Measurements from ENCODE around the gene BTG1.

Gene BTG1, protein sequence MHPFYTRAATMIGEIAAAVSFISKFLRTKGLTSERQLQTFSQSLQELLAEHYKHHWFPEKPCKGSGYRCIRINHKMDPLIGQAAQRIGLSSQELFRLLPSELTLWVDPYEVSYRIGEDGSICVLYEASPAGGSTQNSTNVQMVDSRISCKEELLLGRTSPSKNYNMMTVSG

GRCh38 chr12:92145731-92146496 is at the start of gene BTG1:
TSS of gene BTG1 (minus strand) at chr12:92145846. CDS start at chr12:92145535, 311 bp downstream.
- peak; percentile 94 for DNase-seq (ENCODE audit: low read depth, low spot score)

DNA sequence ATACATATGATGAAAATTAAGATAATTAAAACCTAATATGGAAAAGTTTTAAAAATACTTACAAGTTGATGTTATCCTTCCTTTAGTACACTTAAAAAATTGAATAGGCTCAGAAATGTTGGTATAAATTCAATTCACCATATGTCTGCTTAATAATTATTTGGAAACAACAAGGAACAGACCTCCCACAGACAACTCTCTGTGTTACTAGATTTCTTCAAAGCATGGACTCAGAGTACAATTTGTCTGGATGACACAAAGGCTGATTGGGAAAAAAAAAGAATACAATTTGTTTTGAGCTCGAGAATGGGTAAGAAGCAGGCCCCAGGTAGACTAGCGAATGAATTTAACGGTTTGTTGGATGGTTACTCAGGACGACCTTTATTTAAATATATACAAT is 48.9 kb upstream of the BTG1 start:
- no peak for DNase-seq (ENCODE audit: low read depth, low spot score)

DNA sequence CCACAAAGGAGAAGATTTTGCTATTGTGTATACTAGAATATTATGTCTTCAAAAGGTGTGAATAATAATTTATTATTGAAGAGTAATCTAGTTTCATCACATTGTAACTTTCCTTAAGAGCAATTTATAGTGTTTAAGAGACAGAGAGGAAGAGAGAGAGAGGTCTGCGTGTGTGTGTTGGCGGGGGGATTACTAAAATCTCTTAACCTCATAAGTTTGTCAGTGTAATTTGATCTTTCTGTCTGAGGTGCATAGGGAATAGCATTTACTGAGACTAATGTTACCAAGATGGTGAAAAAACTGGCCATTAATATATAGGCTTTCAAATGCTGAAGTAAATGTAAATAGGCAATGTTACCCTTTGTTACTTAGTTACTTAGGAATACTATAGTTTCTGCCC is 48.2 kb upstream of the BTG1 start:
- no peak for DNase-seq (ENCODE audit: low read depth, low spot score)

DNA sequence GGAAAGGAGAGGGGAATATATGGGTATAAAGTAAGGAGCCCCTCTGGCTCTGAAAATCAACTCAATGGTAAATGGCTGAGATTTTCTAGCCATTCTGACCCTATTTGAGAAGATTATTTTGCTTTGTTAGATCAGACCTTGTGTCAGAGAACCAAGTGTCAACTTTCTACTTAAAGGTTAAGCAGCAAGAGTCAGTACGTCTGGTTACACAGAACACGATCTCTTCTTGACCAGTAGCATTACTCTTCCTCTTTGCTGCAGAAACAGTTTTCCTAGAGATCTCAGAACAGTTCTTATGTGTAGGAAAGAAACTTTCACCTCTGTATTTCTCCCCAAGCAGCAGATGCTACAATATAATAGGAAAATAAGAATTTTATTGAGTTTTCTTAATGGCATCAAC is 47.4 kb upstream of the BTG1 start:
- DNase-seq (ENCODE audit: low read depth, low spot score) = no peak

GRCh38 chr12:92192360-92192759 is 46.7 kb upstream of the BTG1 start:
- DNase-seq (ENCODE audit: low read depth, low spot score) = no peak

- DNase-seq (ENCODE audit: low read depth, low spot score) = no peak
Observed at GRCh38 chr12:92191061-92191460, 45.4 kb upstream of the BTG1 start.

DNA sequence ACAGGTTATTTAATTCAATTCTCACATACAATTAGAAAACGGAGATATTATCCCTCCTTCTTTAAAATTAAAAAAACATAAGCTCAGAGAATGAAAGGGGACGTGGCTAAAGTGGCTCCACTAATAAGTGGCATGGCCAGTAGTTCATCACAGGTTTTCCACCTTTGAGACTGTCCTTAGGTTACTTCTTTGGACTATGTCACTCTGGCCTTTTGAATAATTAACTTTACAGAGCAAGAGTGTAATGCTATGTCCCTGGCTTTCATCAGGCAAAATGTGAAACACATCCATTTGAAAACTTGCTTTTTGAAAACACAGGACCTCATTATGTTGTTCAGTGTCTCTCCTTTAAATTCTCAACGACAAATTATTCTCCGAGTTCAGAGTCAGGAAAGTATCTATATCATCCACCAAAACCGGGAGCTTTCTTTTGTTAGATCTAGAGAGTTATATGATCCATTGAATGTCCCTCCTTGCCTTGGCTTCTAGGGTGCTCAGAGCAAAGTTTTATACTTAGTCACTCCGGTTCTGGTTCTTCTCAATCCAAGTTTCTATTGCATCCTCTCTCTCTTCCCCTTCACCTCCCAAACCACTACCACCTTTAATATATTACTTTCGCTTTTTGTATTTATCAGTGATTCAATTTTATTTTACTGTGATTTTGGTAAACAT is 43.0 kb upstream of the BTG1 start:
- no peak for DNase-seq (ENCODE audit: low read depth, low spot score)

- DNase-seq (ENCODE audit: low read depth, low spot score) = no peak
Observed at GRCh38 chr12:92186038-92186470, 40.4 kb upstream of the BTG1 start.

DNA sequence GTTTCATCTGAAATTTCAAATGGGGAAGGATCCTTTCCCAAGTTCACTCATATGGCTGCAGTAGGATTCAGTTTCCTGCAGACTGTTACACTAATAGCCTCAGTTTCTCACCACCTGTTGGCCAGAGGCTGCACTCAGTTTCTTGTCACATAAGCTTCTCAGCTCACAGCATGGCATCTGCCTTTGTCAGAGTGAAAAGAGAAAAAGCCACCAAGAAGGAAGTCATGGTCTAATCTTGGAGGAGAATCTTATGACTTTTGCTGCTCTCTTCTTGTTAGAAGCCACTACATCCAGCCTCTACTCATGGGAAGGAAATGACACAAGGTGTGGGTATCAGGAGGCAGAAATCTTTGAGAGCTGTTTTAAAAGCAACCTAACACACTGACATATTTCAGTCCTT is 39.4 kb upstream of the BTG1 start:
- no peak for DNase-seq (ENCODE audit: low read depth, low spot score)

- no peak for DNase-seq (ENCODE audit: low read depth, low spot score)
Observed at GRCh38 chr12:92183575-92183974, 37.9 kb upstream of the BTG1 start.

- no peak for DNase-seq (ENCODE audit: low read depth, low spot score)
Observed at GRCh38 chr12:92178340-92178739, 32.7 kb upstream of the BTG1 start.

DNA sequence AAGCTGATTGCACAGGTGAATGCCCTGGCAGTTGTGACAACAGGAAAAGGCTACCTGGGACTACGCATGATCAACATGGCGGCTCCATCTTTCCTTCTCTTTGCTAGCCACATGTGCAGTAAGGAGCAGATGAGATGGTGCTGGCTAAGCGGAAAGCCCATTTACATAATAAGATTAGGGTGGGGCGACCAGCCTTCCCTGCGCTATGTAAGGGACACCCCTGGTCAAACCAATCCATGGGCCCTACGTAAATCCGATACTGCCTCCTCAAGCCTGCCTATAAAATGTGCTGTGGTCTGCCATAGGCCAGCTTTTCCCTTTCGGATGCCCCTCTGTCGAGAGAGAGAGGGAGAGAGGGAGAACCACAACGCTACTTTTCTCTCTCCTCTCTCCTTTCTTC is 31.0 kb upstream of the BTG1 start:
- no peak for DNase-seq (ENCODE audit: low read depth, low spot score)

DNA sequence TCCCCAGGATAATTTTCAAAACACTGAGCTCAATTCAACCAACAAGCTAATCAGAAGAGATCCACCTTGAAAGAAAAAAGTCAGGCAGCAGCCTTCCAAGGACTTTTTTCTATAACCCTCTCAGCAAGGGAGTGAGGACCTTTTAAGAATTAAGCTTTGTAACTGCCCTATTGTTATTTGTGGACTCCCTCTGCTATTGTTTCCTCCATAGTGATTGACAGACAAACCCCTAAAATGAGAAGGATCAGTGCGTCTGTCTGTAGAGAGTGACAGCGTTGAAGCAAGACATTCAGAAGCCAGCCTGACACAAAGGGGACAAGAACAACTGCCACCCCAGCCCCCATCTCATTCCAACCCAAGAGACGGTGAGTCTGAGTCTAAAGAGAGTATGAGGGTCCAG is 30.3 kb upstream of the BTG1 start:
- no peak for DNase-seq (ENCODE audit: low read depth, low spot score)

DNA sequence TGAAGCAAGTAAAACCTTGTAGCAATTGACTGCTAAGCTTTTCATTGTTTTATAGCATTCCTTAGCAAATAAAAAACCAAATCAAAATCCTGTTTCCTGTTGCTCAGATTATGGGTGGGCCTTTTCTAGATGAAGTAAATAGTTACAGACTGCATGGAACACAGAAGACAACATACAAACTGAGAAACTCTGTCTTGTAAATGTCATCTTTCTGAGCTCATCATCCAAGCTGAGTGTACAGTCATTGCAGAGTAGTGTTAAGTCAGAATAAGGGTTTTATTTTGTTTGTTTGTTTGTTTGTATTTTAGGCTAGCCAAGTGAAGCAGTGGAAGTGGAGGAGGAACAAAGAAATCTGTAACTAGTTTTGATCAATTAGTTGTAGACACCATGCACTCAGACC is 24.4 kb upstream of the BTG1 start:
- no peak for DNase-seq (ENCODE audit: low read depth, low spot score)

- no peak for DNase-seq (ENCODE audit: low read depth, low spot score)
Observed at GRCh38 chr12:92167075-92167474, 21.4 kb upstream of the BTG1 start.

DNA sequence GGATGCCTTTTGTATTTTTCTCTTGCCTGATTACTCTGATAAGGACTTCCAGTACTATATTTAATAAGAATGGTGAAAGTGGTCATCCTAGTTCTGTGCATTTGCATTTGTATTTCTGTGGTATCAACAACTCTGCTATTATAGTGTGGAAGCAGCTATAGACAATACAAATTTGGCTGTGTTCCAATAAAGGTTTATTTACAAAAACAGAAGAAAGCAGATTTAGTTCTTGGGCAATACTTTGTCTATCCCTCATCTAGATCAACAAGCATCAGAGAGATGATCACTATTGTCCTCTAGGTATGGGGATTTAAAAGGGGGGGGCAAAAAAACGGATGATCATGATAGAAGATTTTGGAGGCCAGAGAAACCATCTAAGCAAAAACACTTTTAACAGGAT is 19.1 kb upstream of the BTG1 start:
- DNase-seq (ENCODE audit: low read depth, low spot score) = no peak

- no peak for DNase-seq (ENCODE audit: low read depth, low spot score)
Observed at GRCh38 chr12:92162079-92162478, 16.4 kb upstream of the BTG1 start.

DNA sequence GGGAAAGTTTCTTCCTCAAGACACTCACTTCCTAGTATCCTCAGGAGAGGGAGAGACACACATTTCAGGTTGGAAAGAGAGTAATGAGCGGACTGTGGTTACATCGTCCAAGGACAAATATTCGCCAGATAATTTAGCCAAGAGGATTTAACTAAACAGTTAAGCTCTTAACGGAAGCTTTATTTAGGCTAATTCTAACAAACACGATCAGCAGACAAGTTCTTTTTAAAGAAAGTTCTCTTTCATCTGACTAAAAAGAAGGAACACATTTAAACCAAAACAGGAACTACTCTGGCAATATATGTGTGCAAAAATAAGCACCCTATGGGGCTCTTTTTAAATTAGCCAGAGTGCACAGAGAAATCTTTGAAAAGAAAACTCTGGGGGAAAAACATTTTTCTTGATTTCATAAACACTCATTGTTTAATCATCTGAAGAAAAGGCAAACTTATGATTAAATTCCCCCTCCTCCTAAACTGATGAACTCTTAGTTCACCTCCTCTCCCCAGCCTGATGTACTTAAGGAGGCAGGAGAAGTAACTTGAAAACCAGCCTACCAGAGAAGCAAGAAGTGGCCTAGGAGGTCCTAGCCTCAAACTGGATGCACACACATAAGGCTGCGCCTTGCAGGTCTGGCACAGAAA is 13.3 kb upstream of the BTG1 start:
- DNase-seq (ENCODE audit: low read depth, low spot score) = no peak

DNA sequence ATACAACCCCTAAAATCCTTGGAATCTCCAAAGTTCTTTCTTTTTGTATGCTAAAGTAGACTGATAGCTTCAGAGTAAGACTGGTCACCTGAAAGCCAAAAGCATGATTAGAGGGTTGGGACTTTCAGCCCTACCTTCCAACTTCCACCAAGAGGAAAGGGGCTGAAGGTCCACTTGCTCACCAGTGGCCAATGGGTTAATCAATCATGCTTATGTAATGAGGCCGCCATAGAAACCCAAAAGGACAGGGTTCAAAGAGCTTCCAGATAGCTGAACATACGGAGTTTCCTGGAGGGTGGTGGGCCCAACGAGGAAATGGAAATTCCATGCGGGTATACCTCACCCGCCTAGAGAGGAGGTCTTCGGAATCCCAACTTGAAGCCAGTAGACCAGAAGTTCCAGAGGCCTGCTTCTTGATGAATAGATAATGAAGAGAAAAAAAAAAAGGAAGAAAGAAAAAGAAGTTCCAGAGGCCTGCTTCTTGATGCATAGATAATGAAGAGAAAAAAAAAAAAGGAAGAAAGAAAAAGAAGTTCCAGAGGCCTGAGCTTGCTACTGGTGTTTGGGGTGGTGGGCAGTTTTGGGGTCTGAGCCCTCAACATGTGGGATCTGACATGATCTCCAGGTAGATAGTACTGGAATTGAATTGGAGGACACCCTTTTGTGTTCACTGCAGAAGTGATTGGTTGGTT is 11.2 kb upstream of the BTG1 start:
- no peak for DNase-seq (ENCODE audit: low read depth, low spot score)

DNA sequence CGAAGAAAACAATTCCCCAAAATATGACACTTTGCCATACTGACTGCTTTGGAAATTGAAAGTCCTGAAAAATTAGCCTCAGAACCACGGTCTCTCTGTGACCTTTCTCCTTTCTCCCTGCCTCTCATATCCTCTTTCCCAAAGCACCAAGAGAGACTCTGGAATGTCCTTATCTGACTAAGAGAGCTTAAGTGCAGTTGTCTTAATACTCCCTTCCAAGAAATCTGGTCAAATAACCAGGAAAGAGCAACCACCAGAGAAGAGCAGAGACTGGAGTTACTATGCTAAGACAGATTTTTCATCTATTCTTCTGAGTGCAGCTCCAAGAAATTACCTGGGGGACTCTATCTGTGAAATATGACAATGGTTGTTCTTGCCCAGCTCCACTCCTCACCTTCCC is 10.5 kb upstream of the BTG1 start:
- no peak for DNase-seq (ENCODE audit: low read depth, low spot score)

- no peak for DNase-seq (ENCODE audit: low read depth, low spot score)
Observed at GRCh38 chr12:92155733-92156132, 10.1 kb upstream of the BTG1 start.

GRCh38 chr12:92151916-92152315 is 6.3 kb upstream of the BTG1 start:
- DNase-seq (ENCODE audit: low read depth, low spot score) = no peak

Measured in activated naive CD8-positive, alpha-beta T cell treated with anti-CD3 and anti-CD28 coated beads, Interleukin-2, amount 50 U/mL, for 16 hours (primary cell).